Thyroid gland (tissue), 4 donors: ENCODE results near the gene ENTR1. TPM values are rescaled to one million over a fixed set of nuclear protein-coding genes. Genes with fewer than 3 reads are reported as not detected.
A peak's percentile ranks its signal among the peaks of the same experiment; 100 is the strongest.

Experiments
- DNase-seq, 2 donors: peaks; one replicate each; pipeline ENCODE4 v3.0.0-alpha.2; 2019
- H3K27ac ChIP-seq, 3 donors: fragments of 200-600 bp; sonication (generic); 1 replicate in 2 of 3; 2 replicates in 1 of 3; pipeline ENCODE4 v1.5.1; 2016 to 2019; ENCODE audit warnings: mild to moderate bottlenecking in 1 of 3, moderate library complexity in 1 of 3
- H3K27me3 ChIP-seq: fragments of 200-600 bp; sonication (generic); one replicate; pipeline ENCODE4 v1.5.1; 2019
- H3K36me3 ChIP-seq, 2 donors: fragments of 200-600 bp; sonication (generic); one replicate each; pipeline ENCODE4 v1.5.1; 2016 to 2019
- H3K4me1 ChIP-seq, 2 donors: fragments of 200-600 bp; sonication (generic); one replicate each; pipeline ENCODE4 v1.5.1; 2017 to 2019
- H3K4me3 ChIP-seq, 3 donors: fragments of 200-600 bp; sonication (generic); replicated peaks in 1 of 3; 1 replicate in 2 of 3; 2 replicates in 1 of 3; pipeline ENCODE4 v1.5.1; 2016; ENCODE audit warnings: mild to moderate bottlenecking in 1 of 3
- H3K9me3 ChIP-seq: fragments of 200-600 bp; sonication (generic); one replicate; pipeline ENCODE4 v1.5.1; 2017
- CTCF ChIP-seq, 6 experiments: fragments of 200-600 bp in 3 of 6; fragments of 450-650 bp in 3 of 6; sonication (generic) in 3 of 6; IDR thresholded peaks; one replicate each; pipeline ENCODE4 v1.5.1; 2016 to 2019; ENCODE audit warnings: antibody characterized with exemption in 6 of 6, mild to moderate bottlenecking in 2 of 6, inconsistent platforms in 1 of 6, moderate library complexity in 1 of 6
- POLR2A ChIP-seq, 2 donors: fragments of 450-650 bp; IDR thresholded peaks; one replicate each; pipeline ENCODE4 v1.6.1; 2017; ENCODE audit warnings: antibody characterized with exemption in 2 of 2, mild to moderate bottlenecking in 2 of 2, moderate library complexity in 1 of 2
- WGBS, 2 donors: methylation state at CpG; one replicate each; pipeline ENCODE4 v1.1.5; 2017; 5-methylcytosine and 5-hydroxymethylcytosine counted together
- intact Hi-C: fragments of 100-400 bp; cut with DNase I; formaldehyde crosslinking; loops from one replicate; pipeline ENCODE4 v1.15.1; 2023
- total RNA-seq, 4 donors: library from RNA; depleted of rRNA; stranded (reverse); fragments of >200 nt; gene quantifications; one replicate each; pipeline ENCODE4 v1.2.3, GENCODE V29; 2016

Gene ENTR1
- total RNA-seq, 4 donors from 2014 or later, result 27.9 to 46.1 (median 33.9) TPM

GRCh38 chr9:136363949-136364748 is 46.3 kb downstream of the ENTR1 start:
- H3K9me3 ChIP-seq, result no peaks in the 10 kb centered on the region
- no peaks in the 10 kb centered on the region for H3K36me3 ChIP-seq
- TF ChIP-seq POLR2A (IDR thresholded peaks at IDR 0.05) (no peak), CTCF (IDR thresholded peaks at IDR 0.05) (no peak)
- H3K27me3 ChIP-seq, result no peaks in the 10 kb centered on the region
- DNase-seq, result no peak
- intact Hi-C loops, result loop anchor here (10.0 kb wide), 1 partner anchor 239 kb away; no protein-coding TSS in a partner anchor
- H3K4me3 ChIP-seq, result peak overlapping the region in 1 of 3 donors; percentile 76
- peaks cover 8 to 15% of the 10 kb centered on the region in 2 donors for H3K4me1 ChIP-seq
- WGBS, 2 donors, result 10 to 19% methylated on average over 2 to 45 of the region's 54 CpGs
- no peak overlapping the region for H3K27ac ChIP-seq

- Histone ChIP-seq H3K4me3 (peak within 1 kb of the TSS; percentile 76 to 86 (median 85)), H3K36me3 (no peaks in the 10 kb centered on the region), H3K4me1 (peaks cover 8 to 15% of the 10 kb centered on the region in 2 donors), H3K27ac (peak within 1 kb of the TSS; percentile 52 to 76 (median 65)), H3K9me3 (no peaks in the 10 kb centered on the region), H3K27me3 (no peaks in the 10 kb centered on the region)
- peak; percentile 49 to 100 (median 99) for TF ChIP-seq CTCF (IDR thresholded peaks at IDR 0.05)
- TF ChIP-seq POLR2A (IDR thresholded peaks at IDR 0.05), result peak; percentile 14 to 62
- intact Hi-C loops, result loop anchor here (10.0 kb wide), 1 partner anchor 239 kb away; no protein-coding TSS in a partner anchor
- 11% methylated on average over 16 of the region's 97 CpGs; no CpG with 5 or more reads in 1 of the 2 donors for WGBS, 2 donors
- DNase-seq, result peak; percentile 94 to 96
Measured at GRCh38 chr9:136363106-136363948, 47.1 kb downstream of the ENTR1 start, which contains the start of gene DNLZ. TSS of gene DNLZ (minus strand) at chr9:136363744. CDS start at chr9:136363714, 30 bp downstream.

GRCh38 chr9:136362450-136362784 is 48.0 kb downstream of the ENTR1 start:
- WGBS, 2 donors, result 86 to 100% methylated on average over 2 to 4 of the region's 6 CpGs
- no peaks in the 10 kb centered on the region for H3K27me3 ChIP-seq
- intact Hi-C loops, result loop anchor here (10.0 kb wide), 1 partner anchor 238 kb away; no protein-coding TSS in a partner anchor
- TF ChIP-seq POLR2A (IDR thresholded peaks at IDR 0.05) (no peak), CTCF (IDR thresholded peaks at IDR 0.05) (no peak)
- H3K9me3 ChIP-seq, result no peaks in the 10 kb centered on the region
- DNase-seq, result no peak
- H3K27ac ChIP-seq, result no peak overlapping the region
- H3K4me1 ChIP-seq, result peaks cover 8 to 15% of the 10 kb centered on the region in 2 donors
- no peak overlapping the region for H3K4me3 ChIP-seq
- H3K36me3 ChIP-seq, result no peaks in the 10 kb centered on the region

- Histone ChIP-seq H3K4me1 (peaks cover 8 to 15% of the 10 kb centered on the region in 2 donors), H3K4me3 (no peak overlapping the region), H3K27ac (no peak overlapping the region), H3K27me3 (no peaks in the 10 kb centered on the region), H3K36me3 (no peaks in the 10 kb centered on the region), H3K9me3 (no peaks in the 10 kb centered on the region)
- no peak for DNase-seq
- intact Hi-C loops, result loop anchor here (10.0 kb wide), 1 partner anchor 237 kb away; no protein-coding TSS in a partner anchor
- 78 to 85% methylated on average over 11 to 23 of the region's 26 CpGs for WGBS, 2 donors
- TF ChIP-seq CTCF (IDR thresholded peaks at IDR 0.05) (no peak), POLR2A (IDR thresholded peaks at IDR 0.05) (no peak)
Measured at GRCh38 chr9:136361754-136362449, 48.5 kb downstream of the ENTR1 start.
